Breast epithelium (tissue), 4 donors: ENCODE measurements around the gene GALNTL6. TPM values are rescaled to one million over a fixed set of nuclear protein-coding genes. Genes with fewer than 3 reads are reported as not detected.

Source experiments
- DNase-seq, 2 donors: peaks; one replicate each; pipeline ENCODE4 v3.0.0-alpha.2; 2019; ENCODE audit warnings: low spot score in 2 of 2
- H3K27ac ChIP-seq, 2 donors: fragments of 200-600 bp; sonication (generic) in 1 of 2; one replicate each; pipeline ENCODE4 v1.5.1; 2016 to 2019; ENCODE audit warnings: mild to moderate bottlenecking in 1 of 2
- H3K27me3 ChIP-seq, 2 donors: fragments of 200-600 bp; sonication (generic) in 1 of 2; one replicate each; pipeline versions ENCODE4 v1.5.1 to v1.6.0; 2017 to 2019; ENCODE audit warnings: control low read depth in 1 of 2, mild to moderate bottlenecking in 1 of 2
- H3K36me3 ChIP-seq: fragments of 200-600 bp; one replicate; pipeline ENCODE4 v1.5.1; 2019
- H3K4me1 ChIP-seq, 2 donors: fragments of 200-600 bp; sonication (generic); one replicate each; pipeline ENCODE4 v1.5.1; 2016 to 2019; ENCODE audit warnings: control low read depth in 1 of 2
- H3K4me3 ChIP-seq, 3 donors: fragments of 200-600 bp; sonication (generic); 1 replicate in 2 of 3; 2 replicates in 1 of 3; pipeline ENCODE4 v1.5.1; 2016 to 2019; ENCODE audit warnings: mild to moderate bottlenecking in 3 of 3, moderate library complexity in 2 of 3
- H3K9me3 ChIP-seq, 2 donors: fragments of 200-600 bp; sonication (generic) in 1 of 2; one replicate each; pipeline ENCODE4 v1.5.1; 2016 to 2019; ENCODE audit warnings: control low read depth in 1 of 2
- POLR2A ChIP-seq: fragments of 450-650 bp; IDR thresholded peaks from one replicate; pipeline ENCODE4 v1.6.1; 2016; ENCODE audit warnings: antibody characterized with exemption, mild to moderate bottlenecking, moderate library complexity
- POLR2AphosphoS5 ChIP-seq, 3 donors: sonication (generic); formaldehyde crosslinking; IDR thresholded peaks; one replicate each; pipeline ENCODE4 v1.6.1; 2017; ENCODE audit warnings: antibody characterized with exemption in 3 of 3
- intact Hi-C: fragments of 100-400 bp; cut with DNase I; formaldehyde crosslinking; loops from one replicate; pipeline ENCODE4 v1.15.1; 2023; ENCODE audit warnings: low total_unique reads
- total RNA-seq, 3 donors: library from RNA; depleted of rRNA; stranded (reverse); fragments of >200 nt; gene quantifications; one replicate each; pipeline ENCODE4 v1.1.0, GENCODE V29; 2016
- TF ChIP-seq, protein P1 (sequence below), 3 donors: fragments of 450-650 bp; IDR thresholded peaks; one replicate each; pipeline ENCODE4 v1.5.1; 2016 to 2017; ENCODE audit warnings: antibody characterized with exemption in 3 of 3, mild to moderate bottlenecking in 3 of 3, moderate library complexity in 3 of 3

The GALNTL6 gene
- total RNA-seq, 3 donors from 2014 or later: 0.29 to 0.98 TPM; not detected in 1

DNA sequence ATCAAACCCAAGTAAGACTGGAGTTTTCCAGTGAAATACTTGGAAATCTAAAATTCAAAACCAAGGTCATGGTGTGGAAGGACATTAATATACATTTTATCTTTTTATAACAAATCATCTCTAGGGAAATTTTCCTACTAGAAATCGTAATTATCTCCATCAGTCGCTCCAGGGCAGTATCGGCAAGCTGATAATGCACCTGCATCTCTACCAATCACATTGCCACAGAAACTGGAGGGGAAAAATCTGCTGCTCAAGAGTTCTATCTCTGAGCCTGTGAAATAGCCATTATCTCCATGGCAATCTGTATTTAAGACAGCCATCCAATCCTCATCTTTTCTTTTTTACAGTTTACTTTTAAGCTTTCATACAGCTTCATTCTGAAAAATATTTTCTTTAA, 817.1 kb downstream of the GALNTL6 start:
- no peak overlapping the region for H3K4me3 ChIP-seq
- TF ChIP-seq POLR2A (no peak), POLR2AphosphoS5 (IDR thresholded peaks at IDR 0.05) (no peak)
- TF ChIP-seq, protein P1, sequence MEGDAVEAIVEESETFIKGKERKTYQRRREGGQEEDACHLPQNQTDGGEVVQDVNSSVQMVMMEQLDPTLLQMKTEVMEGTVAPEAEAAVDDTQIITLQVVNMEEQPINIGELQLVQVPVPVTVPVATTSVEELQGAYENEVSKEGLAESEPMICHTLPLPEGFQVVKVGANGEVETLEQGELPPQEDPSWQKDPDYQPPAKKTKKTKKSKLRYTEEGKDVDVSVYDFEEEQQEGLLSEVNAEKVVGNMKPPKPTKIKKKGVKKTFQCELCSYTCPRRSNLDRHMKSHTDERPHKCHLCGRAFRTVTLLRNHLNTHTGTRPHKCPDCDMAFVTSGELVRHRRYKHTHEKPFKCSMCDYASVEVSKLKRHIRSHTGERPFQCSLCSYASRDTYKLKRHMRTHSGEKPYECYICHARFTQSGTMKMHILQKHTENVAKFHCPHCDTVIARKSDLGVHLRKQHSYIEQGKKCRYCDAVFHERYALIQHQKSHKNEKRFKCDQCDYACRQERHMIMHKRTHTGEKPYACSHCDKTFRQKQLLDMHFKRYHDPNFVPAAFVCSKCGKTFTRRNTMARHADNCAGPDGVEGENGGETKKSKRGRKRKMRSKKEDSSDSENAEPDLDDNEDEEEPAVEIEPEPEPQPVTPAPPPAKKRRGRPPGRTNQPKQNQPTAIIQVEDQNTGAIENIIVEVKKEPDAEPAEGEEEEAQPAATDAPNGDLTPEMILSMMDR (IDR thresholded peaks at IDR 0.05): no peak

DNA sequence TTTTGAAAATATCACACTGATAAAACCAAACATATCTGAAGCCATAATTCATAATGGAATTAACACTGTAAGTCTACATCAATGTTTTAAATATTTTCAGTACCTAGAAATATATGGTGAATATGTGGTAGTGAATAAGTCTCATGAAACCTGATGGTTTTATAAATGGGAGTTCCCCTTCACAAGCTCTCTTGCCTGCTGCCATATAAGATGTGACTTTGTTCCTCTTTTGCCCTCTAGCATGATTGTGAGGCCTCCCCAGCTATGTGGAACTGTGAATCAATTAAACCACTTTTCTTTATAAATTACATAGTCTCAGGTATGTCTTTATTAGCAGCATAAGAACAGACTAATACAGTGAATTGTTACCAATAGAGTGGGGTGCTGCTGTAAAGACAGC, 818.6 kb downstream of the GALNTL6 start:
- intact Hi-C loops: no loop called here
- no peaks in the 10 kb centered on the region for H3K27me3 ChIP-seq
- H3K27ac ChIP-seq: no peak overlapping the region
- H3K4me1 ChIP-seq: no peaks in the 10 kb centered on the region
- no peak overlapping the region for H3K4me3 ChIP-seq
- TF ChIP-seq POLR2AphosphoS5 (IDR thresholded peaks at IDR 0.05) (no peak), POLR2A (no peak)
- TF ChIP-seq, protein P1 (IDR thresholded peaks at IDR 0.05): no peak
- no peak for DNase-seq
- H3K36me3 ChIP-seq: no peaks in the 10 kb centered on the region
- H3K9me3 ChIP-seq: no peaks in the 10 kb centered on the region

More for the DNA sequence above, 817.1 kb downstream of the GALNTL6 start:
- no peak for DNase-seq
- no peaks in the 10 kb centered on the region for H3K36me3 ChIP-seq
- H3K9me3 ChIP-seq: no peaks in the 10 kb centered on the region
- intact Hi-C loops: no loop called here
- no peaks in the 10 kb centered on the region for H3K4me1 ChIP-seq
- no peaks in the 10 kb centered on the region for H3K27me3 ChIP-seq
- no peak overlapping the region for H3K27ac ChIP-seq

- no peak for DNase-seq
- Histone ChIP-seq H3K4me1 (no peaks in the 10 kb centered on the region), H3K36me3 (no peaks in the 10 kb centered on the region), H3K27me3 (no peaks in the 10 kb centered on the region), H3K4me3 (no peak overlapping the region), H3K27ac (no peak overlapping the region), H3K9me3 (no peaks in the 10 kb centered on the region)
- intact Hi-C loops: no loop called here
- TF ChIP-seq POLR2AphosphoS5 (IDR thresholded peaks at IDR 0.05) (no peak), POLR2A (no peak)
- TF ChIP-seq, protein P1 (IDR thresholded peaks at IDR 0.05): no peak
These were observed 835.3 kb downstream of the GALNTL6 start for GRCh38 chr4:172648471-172648870.

DNA sequence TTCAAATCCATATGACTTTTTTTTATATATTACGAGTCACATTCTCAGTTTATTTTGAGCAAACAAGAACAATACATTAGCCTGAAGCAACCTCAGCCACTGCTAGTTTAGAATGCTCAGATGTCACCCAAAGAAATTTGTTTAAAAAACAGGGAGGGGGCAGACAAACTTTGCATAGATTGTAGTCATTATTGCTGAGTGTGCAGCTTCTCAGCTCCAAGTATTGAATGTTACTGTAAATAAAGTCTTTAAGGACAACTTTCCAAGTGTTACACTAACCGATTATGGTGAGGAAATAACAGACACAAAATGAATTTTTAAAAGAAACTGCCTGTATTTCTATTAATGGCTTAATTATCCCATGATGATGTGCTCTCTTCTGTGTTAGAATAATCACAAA, 835.9 kb downstream of the GALNTL6 start:
- TF ChIP-seq POLR2A (no peak), POLR2AphosphoS5 (IDR thresholded peaks at IDR 0.05) (no peak)
- TF ChIP-seq, protein P1 (IDR thresholded peaks at IDR 0.05): no peak
- intact Hi-C loops: no loop called here
- Histone ChIP-seq H3K4me3 (no peak overlapping the region), H3K27ac (no peak overlapping the region), H3K36me3 (no peaks in the 10 kb centered on the region), H3K27me3 (no peaks in the 10 kb centered on the region), H3K4me1 (no peaks in the 10 kb centered on the region), H3K9me3 (no peaks in the 10 kb centered on the region)
- no peak for DNase-seq

GRCh38 chr4:172650758-172651530, 837.7 kb downstream of the GALNTL6 start:
- Histone ChIP-seq H3K27ac (no peak overlapping the region), H3K4me1 (no peaks in the 10 kb centered on the region), H3K36me3 (no peaks in the 10 kb centered on the region), H3K9me3 (no peaks in the 10 kb centered on the region), H3K27me3 (no peaks in the 10 kb centered on the region), H3K4me3 (no peak overlapping the region)
- no peak for DNase-seq
- TF ChIP-seq, protein P1 (IDR thresholded peaks at IDR 0.05): no peak
- no peak for TF ChIP-seq POLR2A
- no peak for TF ChIP-seq POLR2AphosphoS5 (IDR thresholded peaks at IDR 0.05)
- intact Hi-C loops: no loop called here
